Embryonic facial prominence (tissue), 1 donor: Measurements from ENCODE around the gene CFAP20DC.
"Not testable (repeated sequence)": the region's sequence is repeated elsewhere in the genome, so short reads cannot be mapped to it uniquely, and the experiment has no call there.

Source experiments
- DNase-seq: peaks from one replicate; pipeline ENCODE4 v3.0.0-alpha.2; 2016; ENCODE audit errors: extremely low spot score

The CFAP20DC gene

GRCh38 chr3:59049671-59050331, at the start of gene CFAP20DC:
Gene CFAP20DC (minus strand): TSS chr3:59050025. CDS start chr3:59049631, 394 bp downstream.
- peak; percentile 92 for DNase-seq

- DNase-seq: not testable (repeated sequence)
These were observed 48.7 kb upstream of the CFAP20DC start for GRCh38 chr3:59098516-59098915.

GRCh38 chr3:59094446-59094845, 44.6 kb upstream of the CFAP20DC start:
- no peak for DNase-seq

GRCh38 chr3:59093521-59093920, 43.7 kb upstream of the CFAP20DC start:
- no peak for DNase-seq

- DNase-seq: no peak
These were observed 38.9 kb upstream of the CFAP20DC start for GRCh38 chr3:59088761-59089160.

- DNase-seq: no peak
These were observed 36.2 kb upstream of the CFAP20DC start for GRCh38 chr3:59085976-59086375.

- peak; percentile 28 for DNase-seq
These were observed 34.8 kb upstream of the CFAP20DC start for GRCh38 chr3:59084583-59084982.

- DNase-seq: no peak
These were observed 32.3 kb upstream of the CFAP20DC start for GRCh38 chr3:59082106-59082505.

- no peak for DNase-seq
These were observed 31.2 kb upstream of the CFAP20DC start for GRCh38 chr3:59081071-59081470.

GRCh38 chr3:59079962-59080361, 30.1 kb upstream of the CFAP20DC start:
- DNase-seq: no peak

- DNase-seq: no peak
These were observed 24.9 kb upstream of the CFAP20DC start for GRCh38 chr3:59074764-59075163.

GRCh38 chr3:59072681-59073080, 22.9 kb upstream of the CFAP20DC start:
- DNase-seq: no peak

GRCh38 chr3:59069838-59070237, 20.0 kb upstream of the CFAP20DC start:
- no peak for DNase-seq

- no peak for DNase-seq
These were observed 15.4 kb upstream of the CFAP20DC start for GRCh38 chr3:59065240-59065639.

GRCh38 chr3:59064728-59065127, 14.9 kb upstream of the CFAP20DC start:
- DNase-seq: no peak

- no peak for DNase-seq
These were observed 14.5 kb upstream of the CFAP20DC start for GRCh38 chr3:59064276-59064675.

GRCh38 chr3:59056706-59057105, 6.9 kb upstream of the CFAP20DC start:
- no peak for DNase-seq

GRCh38 chr3:59052803-59053411, 3.1 kb upstream of the CFAP20DC start:
- no peak for DNase-seq

- not testable (repeated sequence) for DNase-seq
These were observed 1.1 kb upstream of the CFAP20DC start for GRCh38 chr3:59050811-59051414.

- no peak for DNase-seq
These were observed 3.0 kb downstream of the CFAP20DC start for GRCh38 chr3:59046839-59047238.

- DNase-seq: no peak
These were observed 6.4 kb downstream of the CFAP20DC start for GRCh38 chr3:59043391-59043790.

- no peak for DNase-seq
These were observed 8.9 kb downstream of the CFAP20DC start for GRCh38 chr3:59040902-59041301.

GRCh38 chr3:59027607-59028006, 22.2 kb downstream of the CFAP20DC start:
- no peak for DNase-seq
